Measurements from ENCODE around the gene ALDH3B1.

ALDH3B1 gene

GRCh38 chr11:68041617-68042218, 31.6 kb downstream of the ALDH3B1 start:
- in situ Hi-C loops (cut with MboI; ENCODE audit: low sequenced_read_pairs) = no loop called here

DNA sequence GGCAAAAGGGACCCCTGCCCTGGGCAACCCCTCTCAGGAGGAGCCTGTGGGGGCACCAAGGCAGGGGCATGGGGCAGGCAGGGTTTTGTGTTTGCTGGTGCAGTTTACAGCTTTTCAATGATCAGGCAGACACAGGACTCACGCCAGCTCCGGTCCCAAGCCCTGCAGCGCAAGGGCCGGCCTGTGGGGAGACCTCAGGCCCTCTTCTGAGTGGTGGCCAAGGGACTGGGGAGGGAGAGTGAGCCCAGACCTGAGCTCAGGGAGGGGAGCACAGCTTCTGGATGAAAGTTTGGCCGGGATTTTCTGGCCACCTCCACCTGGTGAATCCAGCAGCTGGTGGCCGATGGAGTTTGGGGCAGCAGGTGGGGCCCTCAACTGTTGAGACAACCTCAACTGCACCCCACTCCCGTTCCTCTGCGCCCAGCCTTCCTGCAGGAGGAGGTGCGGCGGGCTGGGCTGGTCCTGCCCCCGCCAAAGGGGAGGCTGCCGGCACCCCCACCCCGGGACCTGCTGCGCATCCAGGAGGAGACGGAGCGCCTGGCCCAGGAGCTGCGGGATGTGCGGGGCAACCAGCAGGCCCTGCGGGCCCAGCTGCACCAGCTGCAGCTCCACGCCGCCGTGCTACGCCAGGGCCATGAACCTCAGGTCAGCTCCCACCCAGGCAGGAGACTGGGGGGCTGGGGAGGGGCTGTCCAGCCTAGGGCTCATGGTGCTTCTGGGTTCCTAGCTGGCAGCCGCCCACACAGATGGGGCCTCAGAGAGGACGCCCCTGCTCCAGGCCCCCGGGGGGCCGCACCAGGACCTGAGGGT, 32.3 kb downstream of the ALDH3B1 start:
- in situ Hi-C loops (cut with MboI; ENCODE audit: low sequenced_read_pairs) = no loop called here

DNA sequence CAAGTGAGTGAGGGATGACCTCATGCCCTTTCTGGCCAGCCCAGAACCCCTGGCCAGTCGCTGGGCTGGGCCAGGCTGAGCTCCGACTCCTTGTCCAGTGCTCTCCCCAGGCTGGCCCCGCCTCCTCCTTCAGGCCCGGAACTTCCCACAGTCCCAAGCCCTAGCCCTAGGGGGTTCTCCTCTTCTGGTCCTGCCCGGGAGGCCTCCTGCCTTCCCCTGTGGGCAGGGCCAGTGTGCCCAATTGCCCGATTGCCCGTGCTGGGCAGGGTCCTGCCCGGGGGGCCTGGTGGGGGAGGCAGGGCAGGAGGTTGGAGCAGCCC, 32.9 kb downstream of the ALDH3B1 start:
- in situ Hi-C loops (cut with MboI; ENCODE audit: low sequenced_read_pairs) = no loop called here

GRCh38 chr11:68043349-68044144, 33.4 kb downstream of the ALDH3B1 start:
- in situ Hi-C loops (cut with MboI; ENCODE audit: low sequenced_read_pairs) = no loop called here

DNA sequence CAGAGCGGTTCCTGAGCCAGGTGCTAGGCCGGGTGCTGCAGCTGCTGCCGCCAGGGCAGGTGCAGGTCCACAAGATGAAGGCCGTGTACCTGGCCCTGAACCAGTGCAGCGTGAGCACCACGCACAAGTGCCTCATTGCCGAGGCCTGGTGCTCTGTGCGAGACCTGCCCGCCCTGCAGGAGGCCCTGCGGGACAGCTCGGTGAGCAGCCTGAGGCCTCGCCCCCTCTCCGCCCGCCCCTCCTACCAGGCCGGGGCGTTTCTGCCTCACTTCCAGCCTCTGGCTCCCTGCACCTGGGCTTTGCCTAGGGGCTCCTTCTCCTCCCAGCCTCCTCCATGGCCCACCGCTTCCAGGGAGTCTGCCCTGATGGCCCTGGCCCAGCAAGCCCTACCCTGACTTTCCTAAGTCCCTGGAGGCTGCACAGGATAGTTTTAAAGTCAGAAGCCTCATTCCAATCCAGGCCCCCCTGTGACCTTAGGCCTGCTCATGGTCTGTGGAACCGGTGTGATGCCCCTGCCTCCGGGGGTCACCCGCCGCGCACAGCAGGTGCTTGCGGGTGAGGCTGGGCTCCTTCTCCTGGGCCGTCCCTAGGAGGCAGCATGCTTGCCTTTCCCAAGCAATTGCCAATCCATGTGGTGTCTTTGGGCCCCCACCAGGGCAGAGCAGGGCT, 34.2 kb downstream of the ALDH3B1 start:
- in situ Hi-C loops (cut with MboI; ENCODE audit: low sequenced_read_pairs) = no loop called here

DNA sequence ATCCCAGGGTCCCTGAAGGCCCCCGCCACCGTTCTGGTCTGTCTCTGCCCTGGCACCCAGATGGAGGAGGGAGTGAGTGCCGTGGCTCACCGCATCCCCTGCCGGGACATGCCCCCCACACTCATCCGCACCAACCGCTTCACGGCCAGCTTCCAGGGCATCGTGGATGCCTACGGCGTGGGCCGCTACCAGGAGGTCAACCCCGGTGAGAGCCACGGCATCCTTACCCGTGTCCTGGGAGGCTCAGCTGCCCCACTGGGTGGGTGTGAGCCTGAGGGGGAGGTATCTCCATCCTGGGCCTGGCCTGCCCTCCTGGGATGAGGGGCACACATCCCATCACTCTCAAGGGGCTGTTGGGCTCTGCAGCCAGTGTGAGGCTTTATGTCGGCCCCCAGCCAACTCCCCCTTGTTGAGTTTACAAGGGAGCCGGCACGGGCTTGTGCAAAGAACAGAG, 34.8 kb downstream of the ALDH3B1 start:
- in situ Hi-C loops (cut with MboI; ENCODE audit: low sequenced_read_pairs) = no loop called here

- in situ Hi-C loops (cut with MboI; ENCODE audit: low sequenced_read_pairs) = no loop called here
Measured at GRCh38 chr11:68047437-68048290, 37.5 kb downstream of the ALDH3B1 start.

DNA sequence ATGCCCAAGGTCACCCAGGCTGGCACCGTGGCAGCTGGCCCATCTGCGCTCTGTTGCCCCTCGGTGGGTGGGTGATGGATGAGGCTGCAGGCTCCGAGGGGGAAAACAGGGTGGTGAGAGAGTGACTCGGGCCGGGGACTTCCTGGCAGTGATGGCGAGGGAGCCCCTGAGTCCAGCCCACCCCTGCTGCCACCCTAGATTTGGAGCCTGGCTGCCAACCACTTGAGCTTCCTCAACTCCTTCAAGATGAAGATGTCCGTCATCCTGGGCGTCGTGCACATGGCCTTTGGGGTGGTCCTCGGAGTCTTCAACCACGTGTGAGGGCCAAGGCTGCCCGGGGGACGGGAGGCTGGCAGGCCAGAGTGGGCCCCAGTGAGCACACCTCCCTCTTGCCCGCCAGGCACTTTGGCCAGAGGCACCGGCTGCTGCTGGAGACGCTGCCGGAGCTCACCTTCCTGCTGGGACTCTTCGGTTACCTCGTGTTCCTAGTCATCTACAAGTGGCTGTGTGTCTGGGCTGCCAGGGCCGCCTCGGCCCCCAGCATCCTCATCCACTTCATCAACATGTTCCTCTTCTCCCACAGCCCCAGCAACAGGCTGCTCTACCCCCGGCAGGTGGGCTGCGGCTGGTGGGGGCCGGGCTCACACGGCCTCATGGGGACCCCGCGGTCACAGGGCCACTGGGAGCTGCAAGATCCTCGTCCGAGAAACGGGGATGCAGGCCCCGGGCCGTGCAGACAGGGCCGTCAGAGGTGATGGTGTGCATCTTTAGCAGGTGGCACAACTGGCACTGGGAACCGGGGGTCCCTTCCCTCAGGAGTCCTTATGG, 38.8 kb downstream of the ALDH3B1 start:
- in situ Hi-C loops (cut with MboI; ENCODE audit: low sequenced_read_pairs) = no loop called here

DNA sequence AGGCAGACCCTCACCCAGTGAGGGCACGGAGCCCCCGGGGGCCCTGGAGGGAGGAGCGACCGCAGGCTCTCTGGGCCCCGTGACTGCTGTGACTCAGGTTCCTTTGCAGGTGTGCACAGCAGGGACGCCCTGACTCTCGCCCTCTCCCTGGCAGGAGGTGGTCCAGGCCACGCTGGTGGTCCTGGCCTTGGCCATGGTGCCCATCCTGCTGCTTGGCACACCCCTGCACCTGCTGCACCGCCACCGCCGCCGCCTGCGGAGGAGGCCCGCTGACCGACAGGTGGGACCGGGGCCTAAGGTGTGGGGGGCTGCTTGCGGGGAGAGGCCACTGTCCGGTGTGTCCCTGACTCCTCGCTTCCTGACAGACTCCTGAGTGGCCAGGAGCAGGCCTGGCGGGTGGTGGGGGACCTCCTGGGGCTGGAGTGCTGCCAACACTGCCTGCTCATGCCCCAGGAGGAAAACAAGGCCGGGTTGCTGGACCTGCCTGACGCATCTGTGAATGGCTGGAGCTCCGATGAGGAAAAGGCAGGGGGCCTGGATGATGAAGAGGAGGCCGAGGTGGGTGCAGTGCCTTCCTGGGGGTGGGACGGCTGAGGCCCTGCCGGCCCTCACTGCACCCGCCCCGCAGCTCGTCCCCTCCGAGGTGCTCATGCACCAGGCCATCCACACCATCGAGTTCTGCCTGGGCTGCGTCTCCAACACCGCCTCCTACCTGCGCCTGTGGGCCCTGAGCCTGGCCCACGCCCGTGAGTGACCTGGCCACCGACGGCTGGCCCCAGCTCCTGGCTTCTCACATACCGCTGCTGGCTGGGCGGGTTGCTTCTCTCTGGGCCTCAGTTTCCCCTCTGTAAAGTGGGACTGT, 39.6 kb downstream of the ALDH3B1 start:
- in situ Hi-C loops (cut with MboI; ENCODE audit: low sequenced_read_pairs) = no loop called here

DNA sequence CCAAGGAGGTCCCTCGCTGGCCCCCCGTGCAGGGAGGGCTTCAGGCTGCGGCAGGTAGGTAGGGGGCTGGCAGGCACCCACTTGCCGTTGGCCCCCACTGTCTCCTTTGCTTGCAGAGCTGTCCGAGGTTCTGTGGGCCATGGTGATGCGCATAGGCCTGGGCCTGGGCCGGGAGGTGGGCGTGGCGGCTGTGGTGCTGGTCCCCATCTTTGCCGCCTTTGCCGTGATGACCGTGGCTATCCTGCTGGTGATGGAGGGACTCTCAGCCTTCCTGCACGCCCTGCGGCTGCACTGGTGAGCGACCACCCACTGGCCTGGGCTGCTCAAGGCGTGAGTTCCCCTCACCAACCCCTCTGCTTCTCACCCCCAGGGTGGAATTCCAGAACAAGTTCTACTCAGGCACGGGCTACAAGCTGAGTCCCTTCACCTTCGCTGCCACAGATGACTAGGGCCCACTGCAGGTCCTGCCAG, 40.3 kb downstream of the ALDH3B1 start:
- in situ Hi-C loops (cut with MboI; ENCODE audit: low sequenced_read_pairs) = no loop called here

- in situ Hi-C loops (cut with MboI; ENCODE audit: low sequenced_read_pairs) = no loop called here
Measured at GRCh38 chr11:68051191-68052136, 41.3 kb downstream of the ALDH3B1 start.

DNA sequence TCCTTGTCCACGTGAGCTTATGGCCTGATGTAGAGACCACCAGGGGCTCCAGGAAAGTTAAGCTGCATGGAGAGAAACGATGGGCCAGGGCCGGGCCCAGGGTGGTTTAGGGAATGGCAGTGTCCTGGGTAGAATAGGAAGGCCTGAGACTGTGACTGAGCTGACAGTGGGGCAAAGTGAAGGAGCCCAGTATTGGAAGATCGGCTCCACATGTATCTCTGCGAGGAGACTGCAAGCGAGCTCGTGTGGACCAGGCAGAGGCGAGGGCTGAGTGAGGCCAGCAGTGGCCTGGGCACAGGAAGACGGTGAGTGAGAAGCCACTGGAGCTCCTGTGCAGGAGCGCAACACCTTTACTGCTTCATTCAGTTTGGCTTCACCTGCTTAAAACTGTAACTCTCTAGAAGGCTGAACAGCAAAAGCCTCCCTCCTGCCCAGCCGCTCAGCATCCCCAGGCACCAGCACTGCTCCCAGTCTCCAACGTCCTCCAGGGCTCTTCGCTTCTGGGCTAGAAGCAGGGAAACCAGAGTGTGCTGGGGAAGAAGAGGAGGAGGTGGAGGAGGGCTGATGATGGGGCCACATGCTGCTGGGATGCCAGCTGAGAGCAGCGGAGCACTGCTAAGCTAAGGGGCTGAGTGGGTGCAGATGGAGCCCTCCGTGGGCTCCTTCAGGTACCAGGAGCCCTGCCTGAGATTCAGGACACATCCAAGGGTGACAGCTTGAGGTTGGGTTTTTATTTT, 42.2 kb downstream of the ALDH3B1 start:
- in situ Hi-C loops (cut with MboI; ENCODE audit: low sequenced_read_pairs) = no loop called here

- in situ Hi-C loops (cut with MboI; ENCODE audit: low sequenced_read_pairs) = no loop called here
Measured at GRCh38 chr11:68053117-68053516, 43.0 kb downstream of the ALDH3B1 start.

GRCh38 chr11:68053981-68054812, 44.1 kb downstream of the ALDH3B1 start:
- in situ Hi-C loops (cut with MboI; ENCODE audit: low sequenced_read_pairs) = no loop called here

DNA sequence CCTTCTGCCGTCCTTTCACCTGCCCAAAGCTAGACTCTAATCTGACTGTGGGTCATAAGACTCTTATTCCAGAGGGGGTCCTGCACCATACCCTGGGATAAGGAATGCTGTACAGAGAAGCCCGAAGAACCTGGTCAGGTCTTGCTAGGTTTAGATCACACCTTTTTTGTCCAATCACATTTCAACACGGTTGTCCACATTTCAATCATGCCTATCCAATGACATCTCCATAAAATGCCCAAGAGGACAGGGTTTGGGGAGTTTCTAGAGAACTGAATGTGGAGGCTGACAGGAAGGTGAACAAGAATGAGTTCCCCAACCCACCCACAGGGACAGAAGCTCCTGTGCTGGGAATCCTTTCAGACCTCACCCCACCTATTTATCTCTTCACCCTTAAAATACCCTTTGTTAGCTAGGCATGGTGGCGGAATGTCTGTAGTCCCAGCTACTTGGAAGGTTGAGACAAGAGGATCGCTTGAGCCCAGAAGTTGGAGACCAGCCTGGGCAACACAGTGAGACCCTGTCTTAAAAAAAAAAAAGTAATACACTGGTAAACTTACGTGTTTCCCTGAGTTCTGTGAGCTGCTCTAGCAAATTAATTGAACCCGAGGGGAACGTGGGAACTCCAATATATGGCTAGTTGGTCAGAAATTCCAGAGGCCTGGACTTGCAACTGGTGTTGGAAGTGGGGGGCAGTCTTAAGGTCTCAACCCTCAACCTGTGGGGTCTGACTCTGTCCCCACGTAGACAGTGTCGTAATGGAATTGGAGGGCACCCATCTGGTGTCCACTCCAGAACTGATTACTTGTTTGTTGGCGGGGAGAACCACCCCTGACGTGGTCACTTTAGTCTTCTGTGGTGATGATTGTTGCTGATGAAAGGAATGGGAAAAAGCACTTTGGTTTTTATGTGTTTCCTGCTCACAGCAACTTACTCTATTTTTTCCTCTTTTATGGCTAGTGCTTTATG, 46.5 kb downstream of the ALDH3B1 start:
- in situ Hi-C loops (cut with MboI; ENCODE audit: low sequenced_read_pairs) = no loop called here

All from HL-60/S4 treated with retinoic acid at 250 ng/mL for 4 days and 3 days (cell line).